NCI-H1417 treated with DMSO at 0.1 percent for 48 hours (cell line): ENCODE measurements around the gene PAK2.
"Not testable (repeated sequence)": the region's sequence is repeated elsewhere in the genome, so short reads cannot be mapped to it uniquely, and the experiment has no call there.

Experiments used
- DNase-seq: peaks from one replicate; lab custom pipeline; 2025; lab: John Stamatoyannopoulos, UW

The PAK2 gene

DNA sequence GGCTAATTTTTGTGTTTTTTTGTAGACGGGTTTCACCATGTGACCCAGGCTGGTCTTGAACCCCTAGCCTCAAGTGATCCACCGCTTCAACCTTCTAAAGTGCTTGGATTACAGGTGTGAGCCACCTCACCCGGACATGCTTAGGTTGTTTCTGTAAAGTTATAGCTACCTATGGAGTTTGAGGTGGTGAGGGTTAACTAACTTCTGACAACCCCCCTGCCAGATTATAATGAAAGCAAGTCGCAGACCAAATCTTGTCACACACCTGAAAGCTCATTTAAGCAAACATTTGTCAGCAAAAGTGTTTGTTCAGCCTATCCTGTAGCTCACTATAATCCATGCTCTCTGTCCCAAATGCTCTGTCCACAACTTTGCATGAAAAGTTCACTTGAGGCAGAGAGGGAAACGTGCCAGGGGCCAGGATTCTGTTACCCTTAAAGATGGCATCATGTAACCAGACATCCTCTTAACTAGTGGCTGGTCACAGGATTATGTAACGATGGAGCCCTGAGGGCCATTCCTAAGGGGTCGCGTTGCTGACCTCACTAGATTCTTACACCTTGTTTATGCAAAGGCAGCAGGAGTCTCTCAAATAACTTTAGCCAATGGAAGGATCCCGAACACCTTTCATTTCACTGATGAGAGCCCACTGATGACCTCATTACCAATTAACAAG lies 103.9 kb downstream of the PAK2 start:
- DNase-seq = no peak

DNA sequence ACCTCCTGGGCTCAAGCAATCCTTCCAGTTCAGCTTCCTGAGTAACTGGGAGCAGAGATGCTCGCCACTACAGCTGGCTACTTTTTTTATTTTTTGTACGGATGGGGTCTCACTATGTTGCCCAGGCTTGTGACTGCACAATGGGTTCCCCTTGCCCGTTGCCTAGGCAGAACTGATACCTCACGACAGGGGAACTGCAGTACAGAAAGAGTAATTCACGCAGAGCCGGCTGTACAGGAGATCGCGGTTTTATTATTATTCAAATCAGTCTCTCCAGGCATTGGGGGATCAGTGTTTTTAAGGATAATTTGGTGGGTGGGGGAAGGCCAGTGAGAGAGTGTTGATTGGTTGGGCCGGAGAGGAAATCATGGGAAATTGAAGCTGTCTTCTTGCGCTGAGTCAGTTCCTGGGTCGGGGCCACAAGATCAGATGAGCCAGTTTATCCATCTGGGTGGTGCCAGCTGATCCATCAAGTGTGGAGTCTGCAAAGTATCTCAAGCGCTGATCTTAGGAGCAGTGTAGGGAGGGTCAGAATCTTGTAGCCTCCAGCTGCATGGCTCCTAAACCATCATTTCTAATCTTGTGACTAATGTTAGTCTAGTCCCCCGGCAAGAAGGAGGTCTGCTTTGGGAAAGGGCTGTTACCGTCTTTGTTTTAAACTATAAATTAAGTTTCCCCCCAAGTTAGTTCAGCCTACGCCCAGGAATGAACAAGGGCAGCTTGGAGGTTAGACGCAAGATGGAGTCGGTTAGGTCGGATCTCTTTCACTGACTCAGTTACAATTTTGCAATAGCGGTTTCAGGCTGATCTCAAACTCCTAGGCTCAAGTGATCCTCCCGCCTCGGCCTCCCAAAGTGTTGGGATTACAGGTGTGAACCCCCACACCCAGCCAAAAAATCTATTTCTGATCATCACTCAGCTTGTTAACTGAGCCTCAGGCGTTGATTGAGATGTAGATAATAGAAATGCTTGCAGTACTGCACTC lies 104.9 kb downstream of the PAK2 start:
- DNase-seq = not testable (repeated sequence)

DNA sequence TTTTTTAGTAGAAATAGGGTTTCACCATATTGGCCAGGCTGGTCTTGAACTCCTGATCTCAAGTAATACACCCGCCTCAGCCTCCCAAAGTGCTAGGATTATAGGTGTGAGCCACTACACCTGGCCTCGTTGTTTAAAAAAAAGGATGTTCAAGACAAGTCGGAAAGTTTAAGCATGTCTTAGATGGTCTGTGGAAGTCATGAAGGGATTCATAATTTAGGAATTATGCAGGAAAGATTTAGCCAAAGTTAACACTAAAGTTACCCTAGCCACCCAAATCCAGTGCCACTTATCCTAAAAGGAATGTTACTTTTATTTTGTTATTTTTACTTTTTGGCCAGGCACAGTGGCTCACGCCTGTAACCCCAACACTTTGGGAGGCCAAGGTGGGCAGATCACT lies 108.7 kb downstream of the PAK2 start:
- DNase-seq = not testable (repeated sequence)

DNA sequence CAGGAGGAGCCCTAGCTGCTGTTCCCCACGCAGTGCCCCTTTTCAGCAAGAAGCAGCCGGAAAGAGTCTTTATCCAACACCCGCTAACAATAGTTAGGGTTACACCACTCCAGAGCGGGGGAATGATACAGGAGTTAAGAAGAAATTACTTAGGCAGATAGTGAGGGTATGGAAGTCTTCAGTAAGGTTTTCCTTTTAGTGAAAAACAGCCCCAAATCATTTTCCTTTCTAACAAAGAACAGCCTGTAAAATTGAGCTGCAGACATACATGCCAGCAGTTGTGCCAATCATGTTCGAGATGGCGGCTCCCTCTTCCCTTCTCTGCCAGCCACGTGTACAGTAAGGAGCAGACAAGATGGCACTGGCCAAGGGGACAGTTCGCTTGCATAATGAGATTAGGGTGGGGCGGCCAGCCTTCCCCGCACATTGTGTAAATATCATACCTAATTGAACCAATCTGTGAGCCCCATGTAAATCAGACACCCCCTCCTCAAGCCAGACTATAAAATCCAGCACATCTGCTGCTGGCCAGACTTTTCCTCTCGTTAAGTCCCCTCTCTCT lies 109.6 kb downstream of the PAK2 start:
- no peak for DNase-seq

DNA sequence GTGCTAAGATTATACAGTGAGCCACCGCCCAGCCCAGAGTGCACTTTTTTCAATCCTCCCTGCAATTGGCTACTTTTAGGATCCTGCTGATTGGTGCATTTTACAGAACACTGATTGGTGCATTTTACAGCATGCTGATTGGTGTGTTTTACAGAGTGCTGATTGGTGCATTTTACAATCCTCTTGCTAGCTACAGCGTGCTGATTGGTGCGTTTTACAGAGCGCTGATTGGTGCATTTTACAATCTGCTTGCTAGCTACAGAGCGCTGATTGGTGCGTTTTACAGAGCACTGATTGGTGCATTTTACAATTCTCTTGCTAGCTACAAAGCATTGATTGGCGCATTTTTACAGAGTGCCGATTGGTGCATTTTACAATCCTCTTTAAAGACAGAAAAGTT lies 123.3 kb downstream of the PAK2 start:
- DNase-seq = not testable (repeated sequence)

DNA sequence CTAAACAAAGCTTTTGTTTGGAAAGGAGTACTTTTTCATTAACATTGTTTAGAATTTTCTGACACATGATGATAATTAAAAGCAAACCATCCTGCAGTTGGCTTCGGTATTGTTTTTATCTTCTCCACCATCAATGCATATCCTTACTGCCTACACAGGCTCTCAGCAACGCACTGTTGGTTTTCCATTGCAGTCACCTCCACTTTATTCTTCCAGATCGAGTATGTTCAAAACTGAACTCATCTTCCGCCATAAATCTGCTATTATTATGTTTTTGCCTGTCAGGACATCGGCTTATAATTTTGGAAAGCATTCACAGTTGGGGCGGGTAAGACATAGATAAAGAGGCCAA lies 127.5 kb downstream of the PAK2 start:
- no peak for DNase-seq

DNA sequence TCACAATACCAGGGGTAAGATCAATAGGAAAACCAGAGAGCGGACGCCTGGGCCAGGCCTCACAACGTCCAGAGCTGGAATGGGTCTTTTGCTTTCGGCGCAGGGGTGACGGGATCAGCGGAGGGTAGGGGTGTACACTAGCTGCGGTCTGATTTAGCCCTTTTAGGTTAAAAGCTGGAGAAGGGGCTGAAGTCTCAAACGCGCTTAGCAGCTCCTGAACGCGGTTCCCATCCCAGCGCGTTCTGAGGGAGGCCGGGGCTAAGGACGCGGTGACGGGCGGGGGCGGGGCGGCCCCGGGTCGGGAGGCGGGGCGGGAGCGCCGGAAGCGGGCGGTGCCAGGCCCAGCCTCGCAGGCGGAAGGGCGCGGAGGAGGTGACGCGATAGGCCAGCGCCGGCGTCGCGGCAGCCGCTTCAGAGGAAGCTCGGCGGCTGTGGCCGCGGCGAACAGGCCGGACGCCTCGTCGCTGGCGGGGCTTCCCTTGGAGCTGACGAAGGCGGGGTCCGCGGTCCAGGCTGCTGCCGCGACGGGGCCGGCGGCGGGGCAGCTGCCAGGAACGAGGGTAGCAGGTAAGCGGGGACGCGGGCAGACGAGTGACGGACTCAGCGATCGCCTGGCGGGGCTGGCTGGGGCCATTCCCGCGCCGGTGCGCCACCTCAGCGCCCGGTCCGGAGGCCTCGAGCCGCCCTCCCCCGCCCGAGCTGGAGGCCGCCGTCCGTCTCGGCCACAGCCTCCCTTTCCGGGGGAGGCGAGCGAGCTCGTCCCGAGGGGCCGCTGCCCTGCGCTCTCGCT lies 128.0 kb downstream of the PAK2 start, which contains the start of gene SENP5:
Gene SENP5, plus strand, starts transcription at position 414 of the 790 bp plus-strand sequence. CDS start 17,262 bp downstream, outside the sequence.
- DNase-seq = peak; percentile 50

DNA sequence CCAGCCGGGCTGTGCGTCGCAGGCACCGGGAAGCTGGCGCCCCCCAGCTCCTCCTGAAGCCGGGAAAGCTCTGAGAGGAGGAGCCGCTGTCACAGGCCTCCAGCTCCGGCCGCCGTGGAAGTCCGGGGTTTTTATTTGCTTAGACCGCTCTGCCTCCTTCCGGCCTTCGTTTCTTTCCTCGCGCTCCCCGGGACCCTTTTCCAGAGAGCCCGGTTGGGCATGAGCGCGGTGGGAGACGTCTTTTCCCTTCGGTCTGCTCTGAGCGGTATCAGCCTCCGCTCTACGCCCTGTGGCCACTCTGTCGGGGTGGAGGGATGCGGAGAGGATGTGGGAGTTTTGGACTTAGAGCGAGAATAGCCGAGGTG lies 128.6 kb downstream of the PAK2 start:
- no peak for DNase-seq

DNA sequence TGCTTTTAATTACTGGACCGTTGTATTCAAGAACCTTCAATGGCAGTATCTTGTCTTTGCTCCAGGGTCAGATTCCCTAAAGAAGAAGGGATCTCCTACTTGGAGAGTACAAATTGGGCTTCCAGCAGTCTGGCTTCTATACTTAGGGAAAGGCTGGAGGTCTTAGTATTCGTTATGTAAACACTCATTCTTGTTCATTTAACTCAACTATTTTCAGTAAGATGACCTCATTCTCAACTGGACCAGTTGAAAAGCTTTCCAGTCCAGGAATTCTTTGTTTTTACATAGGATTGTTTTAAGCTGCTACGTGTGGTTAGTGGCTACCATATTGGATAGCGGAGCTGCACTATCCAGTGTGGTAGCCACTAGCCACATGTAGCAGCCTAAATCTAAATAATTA lies 132.7 kb downstream of the PAK2 start:
- DNase-seq = no peak

DNA sequence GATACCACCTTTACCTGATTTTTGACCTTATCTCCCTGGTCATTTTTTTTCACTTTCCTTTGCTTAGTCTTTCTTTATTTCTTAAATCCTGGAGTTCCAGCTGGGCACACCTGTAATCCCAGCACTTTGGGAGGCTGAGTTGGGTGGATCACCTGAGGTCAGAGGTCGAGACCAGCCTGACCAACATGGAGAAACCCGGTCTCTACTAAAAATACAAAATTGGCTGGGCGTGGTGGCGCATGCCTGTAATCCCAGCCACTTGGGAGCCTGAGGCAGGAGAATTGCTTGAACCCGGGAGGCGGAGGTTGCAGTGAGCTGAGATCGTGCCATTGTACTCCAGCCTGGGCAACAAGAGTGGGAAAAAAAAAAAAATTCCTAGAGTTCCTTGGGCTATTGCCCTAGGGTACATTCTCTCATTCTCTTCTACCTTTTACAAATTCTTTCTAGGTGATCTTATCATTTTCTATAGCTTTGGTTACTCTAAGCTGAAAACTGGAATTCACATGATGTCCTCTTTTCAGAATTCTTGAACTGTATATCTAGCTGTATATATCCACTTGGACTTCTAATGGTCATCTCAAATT lies 134.9 kb downstream of the PAK2 start:
- DNase-seq = not testable (repeated sequence)

DNA sequence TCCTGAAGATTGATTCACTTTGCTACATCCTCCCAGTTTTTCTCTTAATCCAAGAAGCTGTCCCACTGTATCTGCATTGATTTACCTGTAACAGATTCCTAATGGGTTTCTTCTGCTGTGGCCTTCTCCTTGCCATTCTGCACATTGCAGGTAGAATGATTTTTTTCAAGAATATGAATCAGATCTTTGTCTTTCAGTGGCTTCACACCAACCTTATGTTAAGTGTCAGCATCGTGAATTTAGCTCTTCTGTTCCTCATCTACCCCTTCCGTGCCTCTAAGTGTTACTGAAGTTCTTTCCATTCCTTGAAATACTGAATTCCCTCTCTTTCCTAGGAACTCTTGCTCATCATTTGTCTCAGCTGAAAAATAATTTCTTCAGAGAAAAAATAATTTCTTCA lies 135.6 kb downstream of the PAK2 start:
- no peak for DNase-seq
